HUES48 (cell line): Measurements from ENCODE around the gene SRGAP2B.
"Not testable (repeated sequence)": the region's sequence is repeated elsewhere in the genome, so short reads cannot be mapped to it uniquely, and the experiment has no call there.

Experiments
- H3K27ac ChIP-seq: one replicate; pipeline ENCODE4 v1.7.0; 2013; ENCODE audit warnings: low read depth, low read length, inconsistent platforms
- H3K27me3 ChIP-seq: 2 replicates; pipeline ENCODE4 v1.6.1; 2013; ENCODE audit warnings: mild to moderate bottlenecking, low read length; ENCODE audit not compliant: control insufficient read depth, insufficient read depth
- H3K36me3 ChIP-seq: 2 replicates; pipeline ENCODE4 v1.6.1; 2013; ENCODE audit warnings: low read length; ENCODE audit not compliant: control insufficient read depth, insufficient read depth
- H3K4me1 ChIP-seq: 2 replicates; pipeline ENCODE4 v1.6.1; 2013; ENCODE audit warnings: mild to moderate bottlenecking, low read length; ENCODE audit not compliant: control insufficient read depth, insufficient read depth
- H3K4me3 ChIP-seq: 2 replicates; pipeline ENCODE4 v1.5.1; 2013; ENCODE audit warnings: mild to moderate bottlenecking, low read depth, low read length
- H3K9ac ChIP-seq: 2 replicates; pipeline ENCODE4 v1.6.1; 2013; ENCODE audit warnings: mild to moderate bottlenecking, low read depth, low read length, moderate library complexity
- H3K9me3 ChIP-seq: 2 replicates; pipeline ENCODE4 v1.6.1; 2013; ENCODE audit warnings: low read length; ENCODE audit not compliant: control insufficient read depth, insufficient read depth

Gene SRGAP2B

GRCh38 chr1:144985550-144986170 lies 109.5 kb downstream of the SRGAP2B start:
- not testable (repeated sequence) for H3K9me3 ChIP-seq, H3K4me1 ChIP-seq, H3K36me3 ChIP-seq, H3K4me3 ChIP-seq, H3K9ac ChIP-seq, H3K27me3 ChIP-seq, H3K27ac ChIP-seq

GRCh38 chr1:144982802-144983525 lies 112.2 kb downstream of the SRGAP2B start:
- not testable (repeated sequence) for H3K9me3 ChIP-seq, H3K4me3 ChIP-seq, H3K9ac ChIP-seq, H3K27ac ChIP-seq, H3K36me3 ChIP-seq, H3K27me3 ChIP-seq, H3K4me1 ChIP-seq

- not testable (repeated sequence) for H3K4me1 ChIP-seq, H3K4me3 ChIP-seq, H3K9me3 ChIP-seq, H3K27ac ChIP-seq, H3K9ac ChIP-seq, H3K27me3 ChIP-seq, H3K36me3 ChIP-seq
Observed at GRCh38 chr1:144981157-144981556, 114.0 kb downstream of the SRGAP2B start.

DNA sequence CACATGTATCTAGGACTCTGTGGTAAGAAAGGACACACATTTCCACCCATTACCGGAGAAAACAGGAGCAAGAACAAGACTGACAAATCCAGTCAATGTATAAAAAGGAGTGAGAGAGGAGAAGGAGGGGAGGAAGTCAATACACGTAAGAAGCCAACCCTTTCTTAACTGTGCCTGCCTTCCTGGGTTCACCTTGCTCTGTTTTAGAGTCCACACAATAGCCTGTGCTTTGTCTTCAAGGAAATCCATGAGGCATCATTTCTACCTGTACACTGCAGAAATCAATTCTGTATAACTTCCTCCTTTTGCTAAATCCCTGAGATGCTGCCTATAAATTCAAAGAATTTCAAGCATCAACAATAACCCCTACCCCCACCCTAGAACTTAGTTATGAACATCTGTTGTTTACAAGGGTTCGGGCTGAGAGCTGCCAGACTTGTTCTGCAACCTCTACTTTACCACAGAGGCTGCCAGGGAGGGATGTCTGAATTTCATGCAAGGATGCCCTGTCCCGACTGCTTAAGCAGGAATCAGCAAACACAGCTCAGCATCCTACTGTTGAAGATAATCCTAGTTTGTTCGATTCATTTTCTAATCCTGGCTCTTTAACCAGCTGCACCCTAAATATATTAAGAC lies 115.0 kb downstream of the SRGAP2B start:
- not testable (repeated sequence) for H3K27me3 ChIP-seq, H3K9ac ChIP-seq, H3K27ac ChIP-seq, H3K36me3 ChIP-seq, H3K9me3 ChIP-seq, H3K4me3 ChIP-seq, H3K4me1 ChIP-seq

- not testable (repeated sequence) for H3K4me1 ChIP-seq, H3K9ac ChIP-seq, H3K4me3 ChIP-seq, H3K27me3 ChIP-seq, H3K9me3 ChIP-seq, H3K27ac ChIP-seq, H3K36me3 ChIP-seq
Observed at GRCh38 chr1:144977856-144978255, 117.3 kb downstream of the SRGAP2B start.

- H3K4me3 ChIP-seq, H3K9ac ChIP-seq, H3K9me3 ChIP-seq, H3K27ac ChIP-seq, H3K36me3 ChIP-seq, H3K27me3 ChIP-seq, H3K4me1 ChIP-seq: not testable (repeated sequence)
Observed at GRCh38 chr1:144971936-144972335, 123.2 kb downstream of the SRGAP2B start.

DNA sequence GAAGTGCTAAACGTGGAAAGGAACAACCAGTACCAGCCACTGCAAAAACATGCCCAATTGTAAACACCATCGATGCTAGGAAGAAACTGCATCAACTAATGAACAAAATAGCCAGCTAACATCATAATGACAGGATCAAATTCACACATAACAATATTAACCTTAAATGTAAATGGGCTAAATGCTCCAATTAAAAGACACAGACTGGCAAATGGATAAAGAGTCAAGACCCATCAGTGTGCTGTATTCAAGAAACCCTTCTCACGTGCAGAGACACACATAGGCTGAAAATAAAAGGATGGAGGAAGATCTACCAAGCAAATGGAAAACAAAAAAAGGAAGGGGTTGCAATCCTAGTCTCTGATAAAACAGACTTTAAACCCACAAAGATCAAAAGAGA lies 128.6 kb downstream of the SRGAP2B start:
- H3K27me3 ChIP-seq, H3K27ac ChIP-seq, H3K4me1 ChIP-seq, H3K9me3 ChIP-seq, H3K4me3 ChIP-seq, H3K9ac ChIP-seq, H3K36me3 ChIP-seq: not testable (repeated sequence)

DNA sequence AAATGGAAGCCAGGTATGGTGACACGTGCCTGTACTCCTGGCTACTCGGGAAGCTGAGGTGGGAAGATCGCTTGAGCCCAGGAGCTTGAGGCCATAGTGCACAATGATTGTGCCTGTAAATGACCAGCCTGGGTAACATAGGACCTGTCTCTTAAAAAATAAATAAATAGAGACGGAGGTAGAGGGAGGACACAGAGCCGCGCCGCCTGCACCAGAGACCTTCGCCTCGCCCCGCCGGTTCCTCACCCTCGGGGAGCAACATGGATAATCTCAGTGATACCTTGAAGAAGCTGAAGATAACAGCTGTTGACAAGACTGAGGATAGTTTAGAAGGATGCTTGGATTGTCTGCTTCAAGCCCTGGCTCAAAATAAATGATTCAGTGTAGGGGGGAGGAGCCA lies 130.4 kb downstream of the SRGAP2B start:
- H3K9me3 ChIP-seq, H3K9ac ChIP-seq, H3K27ac ChIP-seq, H3K36me3 ChIP-seq, H3K27me3 ChIP-seq, H3K4me1 ChIP-seq, H3K4me3 ChIP-seq: not testable (repeated sequence)

DNA sequence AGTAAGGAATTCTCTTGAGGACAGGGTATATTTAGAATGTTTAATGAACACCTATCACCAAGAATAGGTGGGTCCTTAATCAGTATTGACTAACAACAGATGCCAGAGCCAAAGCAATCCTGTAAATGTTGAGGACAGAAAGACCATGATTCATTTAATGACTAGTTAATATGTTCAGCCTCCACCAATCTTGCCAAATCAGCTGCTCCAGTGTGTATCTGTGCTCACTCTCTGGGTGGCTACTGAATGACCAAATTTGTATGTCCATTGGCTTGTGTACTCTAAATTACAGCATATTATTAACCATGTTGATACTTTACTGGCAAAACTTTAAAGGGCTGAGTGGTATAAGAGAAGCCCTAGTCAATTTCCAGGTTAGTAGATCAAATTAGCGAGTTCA lies 130.9 kb downstream of the SRGAP2B start:
- H3K27ac ChIP-seq, H3K9me3 ChIP-seq, H3K9ac ChIP-seq, H3K36me3 ChIP-seq, H3K27me3 ChIP-seq, H3K4me1 ChIP-seq, H3K4me3 ChIP-seq: not testable (repeated sequence)

DNA sequence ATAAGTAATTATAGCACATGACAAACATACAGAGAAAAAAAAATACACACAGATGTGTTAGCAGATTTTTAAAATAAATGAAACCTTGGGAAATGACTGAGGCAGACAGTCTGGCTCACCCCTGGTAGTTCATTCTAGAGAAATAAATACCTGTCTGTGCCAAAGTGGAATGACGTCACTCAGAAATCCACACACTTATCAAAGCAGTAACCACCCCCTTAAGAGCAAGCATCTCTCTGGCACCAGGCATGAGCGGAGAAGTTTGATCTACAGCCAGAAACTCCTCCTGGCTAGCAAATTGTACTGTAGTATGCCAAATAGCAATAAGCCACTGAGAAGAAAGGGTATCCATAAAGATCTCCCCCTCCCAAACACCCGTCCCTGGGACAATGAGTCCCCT lies 131.6 kb downstream of the SRGAP2B start:
- not testable (repeated sequence) for H3K9ac ChIP-seq, H3K9me3 ChIP-seq, H3K4me3 ChIP-seq, H3K27me3 ChIP-seq, H3K36me3 ChIP-seq, H3K27ac ChIP-seq, H3K4me1 ChIP-seq

- H3K27ac ChIP-seq, H3K36me3 ChIP-seq, H3K4me1 ChIP-seq, H3K9me3 ChIP-seq, H3K4me3 ChIP-seq, H3K27me3 ChIP-seq, H3K9ac ChIP-seq: not testable (repeated sequence)
Observed at GRCh38 chr1:144961604-144962583, 133.2 kb downstream of the SRGAP2B start.
